HepG2 (cell line): Measurements from ENCODE around the gene DYNC2I2. TPM values are rescaled to one million over a fixed set of nuclear protein-coding genes. Genes with fewer than 3 reads are reported as not detected.

Experiments used
- DPF2 ChIP-seq: sonication (generic); formaldehyde crosslinking; IDR thresholded peaks from 2 replicates; pipeline ENCODE4 v1.4.0; 2020; ENCODE audit warnings: mild to moderate bottlenecking, low read depth, missing genetic modification reagents, borderline replicate concordance
- ELF1 ChIP-seq: sonication (generic); formaldehyde crosslinking; IDR thresholded peaks from 2 replicates; pipeline ENCODE4 v1.4.0; 2020; ENCODE audit warnings: missing genetic modification reagents
- ELF4 ChIP-seq: sonication (generic); formaldehyde crosslinking; IDR thresholded peaks from 2 replicates; pipeline ENCODE4 v1.5.0; 2020; ENCODE audit warnings: missing genetic modification reagents, mild to moderate bottlenecking, moderate library complexity, borderline replicate concordance
- NFATC3 ChIP-seq: sonication (generic); formaldehyde crosslinking; IDR thresholded peaks from 2 replicates; pipeline ENCODE4 v1.5.1; 2020; ENCODE audit warnings: mild to moderate bottlenecking, missing genetic modification reagents
- POLR2A ChIP-seq, 2 experiments: IDR thresholded peaks; 2 replicates each; pipeline ENCODE4 v1.6.1; 2011; ENCODE audit warnings: low read depth in 2 of 2, low read length in 2 of 2, mild to moderate bottlenecking in 1 of 2, moderate library complexity in 1 of 2; ENCODE audit not compliant: insufficient read depth in 1 of 2
- TRIM24 ChIP-seq: sonication (generic); formaldehyde crosslinking; IDR thresholded peaks from 2 replicates; pipeline ENCODE4 v1.8.0; 2022; ENCODE audit warnings: mild to moderate bottlenecking, missing genetic modification reagents
- ZFP41 ChIP-seq: sonication (generic); formaldehyde crosslinking; IDR thresholded peaks from 2 replicates; pipeline ENCODE4 v1.4.0; 2020; ENCODE audit warnings: mild to moderate bottlenecking, missing genetic modification reagents, borderline replicate concordance
- ZNF331 ChIP-seq: sonication (generic); formaldehyde crosslinking; IDR thresholded peaks from 2 replicates; pipeline ENCODE4 v1.4.0; 2020; ENCODE audit warnings: missing genetic modification reagents
- ZNF335 ChIP-seq: sonication (generic); formaldehyde crosslinking; IDR thresholded peaks from 2 replicates; pipeline ENCODE4 v1.4.0; 2020; ENCODE audit warnings: missing genetic modification reagents
- ZNF562 ChIP-seq: sonication (generic); formaldehyde crosslinking; IDR thresholded peaks from 2 replicates; pipeline ENCODE4 v1.8.0; 2022; ENCODE audit warnings: missing genetic modification reagents, borderline replicate concordance
- ZNF616 ChIP-seq: sonication (generic); formaldehyde crosslinking; IDR thresholded peaks from 2 replicates; pipeline ENCODE4 v1.5.0; 2020; ENCODE audit warnings: low read depth, mild to moderate bottlenecking, missing genetic modification reagents
- ZNF713 ChIP-seq: sonication (generic); formaldehyde crosslinking; IDR thresholded peaks from 2 replicates; pipeline ENCODE4 v1.4.0; 2020; ENCODE audit warnings: mild to moderate bottlenecking, missing genetic modification reagents
- ZSCAN12 ChIP-seq: sonication (generic); formaldehyde crosslinking; IDR thresholded peaks from 2 replicates; pipeline ENCODE4 v1.9.0; 2021; ENCODE audit warnings: mild to moderate bottlenecking, missing genetic modification reagents
- ZZZ3 ChIP-seq: sonication (generic); formaldehyde crosslinking; IDR thresholded peaks from 2 replicates; pipeline ENCODE4 v1.4.0; 2020; ENCODE audit warnings: missing genetic modification reagents, mild to moderate bottlenecking, borderline replicate concordance
- polyA plus RNA-seq, 8 experiments: library from polyadenylated mRNA; depleted of rRNA in 3 of 8; stranded (reverse) in 7 of 8; unstranded in 1 of 8; fragments of >200 nt; fragmentation: Illumina TruSeq in 4 of 8; extraction: Trizol in 4 of 8; gene quantifications; 2 replicates each; pipeline versions ENCODE4 v1.2.1 to v1.2.3, GENCODE V29; 2011 to 2016; ENCODE audit warnings: low read depth in 4 of 8, missing spikeins in 1 of 8, mixed read lengths in 1 of 8; ENCODE audit not compliant: insufficient read depth in 1 of 8
- total RNA-seq, 5 experiments: library from RNA; depleted of rRNA; stranded (reverse); fragments of >200 nt; fragmentation: Illumina TruSeq; extraction: Trizol; gene quantifications; 2 replicates each; pipeline ENCODE4 v1.2.3, GENCODE V29; 2016; ENCODE audit warnings: low read depth in 1 of 5
- TF ChIP-seq, protein P1 (sequence below): sonication (generic); formaldehyde crosslinking; IDR thresholded peaks from 2 replicates; pipeline ENCODE4 v1.8.1; 2022; ENCODE audit warnings: low read depth, mild to moderate bottlenecking, missing genetic modification reagents
- TF ChIP-seq, protein P2 (sequence below): sonication (generic); formaldehyde crosslinking; conservative IDR thresholded peaks from 2 replicates; pipeline ENCODE4 v1.8.1; 2023; ENCODE audit warnings: missing genetic modification reagents
- TF ChIP-seq, protein P3 (sequence below): sonication (generic); formaldehyde crosslinking; IDR thresholded peaks from 2 replicates; pipeline ENCODE4 v1.4.0; 2020; ENCODE audit warnings: mild to moderate bottlenecking, missing genetic modification reagents
- TF ChIP-seq, protein P4 (sequence below): sonication (generic); formaldehyde crosslinking; IDR thresholded peaks from 2 replicates; pipeline ENCODE4 v1.5.0; 2020; ENCODE audit warnings: missing genetic modification reagents

DYNC2I2 gene
- total and polyA plus RNA-seq, 2 of the 13 experiments (the other 11 are each of a cell fraction or from before 2014, with no cell fraction given), result 13.7 to 40.2 TPM

DNA sequence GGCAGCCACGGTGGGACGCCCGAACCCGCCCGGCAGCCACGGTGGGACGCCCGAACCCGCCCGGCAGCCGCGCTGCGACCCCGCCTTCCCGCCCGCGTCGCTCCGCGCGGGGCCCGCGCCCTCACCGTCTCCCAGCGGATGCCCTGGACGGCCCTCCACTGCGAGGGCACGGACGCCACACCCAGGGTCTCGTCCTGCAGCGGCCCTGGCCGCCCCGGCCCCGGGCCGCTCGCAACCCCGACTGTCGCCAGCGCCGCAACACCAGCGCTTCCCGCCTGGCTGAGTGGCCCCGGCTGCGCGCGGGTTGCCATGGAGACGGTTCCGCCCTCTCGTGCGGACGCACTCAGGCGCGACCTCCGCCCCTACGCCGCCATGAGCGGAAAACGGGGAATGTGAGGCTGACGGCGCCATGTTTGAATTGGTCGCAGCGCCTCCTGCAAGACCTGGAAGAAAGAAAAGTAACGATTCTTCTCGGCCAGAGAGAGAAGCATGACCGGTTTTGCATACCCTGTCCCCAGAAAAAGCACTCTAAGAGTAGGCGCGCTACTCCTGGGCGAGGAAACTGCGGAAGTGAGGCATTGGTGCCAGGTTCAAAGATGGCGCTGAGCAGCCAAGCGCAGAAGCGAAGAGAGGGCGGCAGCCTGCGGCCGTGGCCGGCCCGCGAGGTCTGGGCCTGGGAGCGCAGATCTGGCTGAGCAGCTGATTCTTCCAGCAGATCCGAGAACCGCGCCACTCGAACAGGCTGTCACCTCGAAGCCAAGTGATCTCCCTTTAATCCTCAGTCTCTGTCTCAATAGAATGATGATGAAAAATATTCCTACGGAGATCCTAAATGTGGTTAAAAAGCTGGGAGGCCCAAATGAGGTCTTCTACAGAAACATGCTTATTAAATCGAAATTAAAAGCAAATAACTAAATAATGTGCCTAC is at the start of gene DYNC2I2 (continued):
- TF ChIP-seq, protein P1, sequence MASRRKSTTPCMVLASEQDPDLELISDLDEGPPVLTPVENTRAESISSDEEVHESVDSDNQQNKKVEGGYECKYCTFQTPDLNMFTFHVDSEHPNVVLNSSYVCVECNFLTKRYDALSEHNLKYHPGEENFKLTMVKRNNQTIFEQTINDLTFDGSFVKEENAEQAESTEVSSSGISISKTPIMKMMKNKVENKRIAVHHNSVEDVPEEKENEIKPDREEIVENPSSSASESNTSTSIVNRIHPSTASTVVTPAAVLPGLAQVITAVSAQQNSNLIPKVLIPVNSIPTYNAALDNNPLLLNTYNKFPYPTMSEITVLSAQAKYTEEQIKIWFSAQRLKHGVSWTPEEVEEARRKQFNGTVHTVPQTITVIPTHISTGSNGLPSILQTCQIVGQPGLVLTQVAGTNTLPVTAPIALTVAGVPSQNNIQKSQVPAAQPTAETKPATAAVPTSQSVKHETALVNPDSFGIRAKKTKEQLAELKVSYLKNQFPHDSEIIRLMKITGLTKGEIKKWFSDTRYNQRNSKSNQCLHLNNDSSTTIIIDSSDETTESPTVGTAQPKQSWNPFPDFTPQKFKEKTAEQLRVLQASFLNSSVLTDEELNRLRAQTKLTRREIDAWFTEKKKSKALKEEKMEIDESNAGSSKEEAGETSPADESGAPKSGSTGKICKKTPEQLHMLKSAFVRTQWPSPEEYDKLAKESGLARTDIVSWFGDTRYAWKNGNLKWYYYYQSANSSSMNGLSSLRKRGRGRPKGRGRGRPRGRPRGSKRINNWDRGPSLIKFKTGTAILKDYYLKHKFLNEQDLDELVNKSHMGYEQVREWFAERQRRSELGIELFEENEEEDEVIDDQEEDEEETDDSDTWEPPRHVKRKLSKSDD, result peak; percentile 99
- TF ChIP-seq, protein P2, sequence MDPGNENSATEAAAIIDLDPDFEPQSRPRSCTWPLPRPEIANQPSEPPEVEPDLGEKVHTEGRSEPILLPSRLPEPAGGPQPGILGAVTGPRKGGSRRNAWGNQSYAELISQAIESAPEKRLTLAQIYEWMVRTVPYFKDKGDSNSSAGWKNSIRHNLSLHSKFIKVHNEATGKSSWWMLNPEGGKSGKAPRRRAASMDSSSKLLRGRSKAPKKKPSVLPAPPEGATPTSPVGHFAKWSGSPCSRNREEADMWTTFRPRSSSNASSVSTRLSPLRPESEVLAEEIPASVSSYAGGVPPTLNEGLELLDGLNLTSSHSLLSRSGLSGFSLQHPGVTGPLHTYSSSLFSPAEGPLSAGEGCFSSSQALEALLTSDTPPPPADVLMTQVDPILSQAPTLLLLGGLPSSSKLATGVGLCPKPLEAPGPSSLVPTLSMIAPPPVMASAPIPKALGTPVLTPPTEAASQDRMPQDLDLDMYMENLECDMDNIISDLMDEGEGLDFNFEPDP (CRISPR knock-in tag), result no peak
- TF ChIP-seq TRIM24 (CRISPR knock-in tag) (no peak), ELF4 (CRISPR knock-in tag) (peak; percentile 89), ZNF562 (CRISPR knock-in tag) (no peak), ELF1 (CRISPR knock-in tag) (peak; percentile 90), POLR2A (IDR thresholded peaks at IDR 0.05; ENCODE audit: insufficient read depth in 1 of 2, low read depth in 2 of 2, low read length in 2 of 2) (peak; percentile 68 to 74), ZNF616 (CRISPR knock-in tag) (0 out of 2 replicates have a peak, but pooled peaks have one; percentile 71), ZNF335 (CRISPR knock-in tag) (no peak; the same call in 1 of the 2 replicates), ZFP41 (CRISPR knock-in tag) (peak; percentile 55; the same call in 1 of the 2 replicates), NFATC3 (CRISPR knock-in tag) (0 out of 2 replicates have a peak, but pooled peaks have one; percentile 84), ZSCAN12 (no peak), ZZZ3 (CRISPR knock-in tag) (peak; percentile 71; the same call in 1 of the 2 replicates), ZNF331 (CRISPR knock-in tag) (peak; percentile 24; the same call in 1 of the 2 replicates), DPF2 (CRISPR knock-in tag) (no peak), ZNF713 (CRISPR knock-in tag) (no peak)
- TF ChIP-seq, protein P3, sequence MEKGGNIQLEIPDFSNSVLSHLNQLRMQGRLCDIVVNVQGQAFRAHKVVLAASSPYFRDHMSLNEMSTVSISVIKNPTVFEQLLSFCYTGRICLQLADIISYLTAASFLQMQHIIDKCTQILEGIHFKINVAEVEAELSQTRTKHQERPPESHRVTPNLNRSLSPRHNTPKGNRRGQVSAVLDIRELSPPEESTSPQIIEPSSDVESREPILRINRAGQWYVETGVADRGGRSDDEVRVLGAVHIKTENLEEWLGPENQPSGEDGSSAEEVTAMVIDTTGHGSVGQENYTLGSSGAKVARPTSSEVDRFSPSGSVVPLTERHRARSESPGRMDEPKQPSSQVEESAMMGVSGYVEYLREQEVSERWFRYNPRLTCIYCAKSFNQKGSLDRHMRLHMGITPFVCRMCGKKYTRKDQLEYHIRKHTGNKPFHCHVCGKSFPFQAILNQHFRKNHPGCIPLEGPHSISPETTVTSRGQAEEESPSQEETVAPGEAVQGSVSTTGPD (CRISPR knock-in tag), result no peak
- TF ChIP-seq, protein P4, sequence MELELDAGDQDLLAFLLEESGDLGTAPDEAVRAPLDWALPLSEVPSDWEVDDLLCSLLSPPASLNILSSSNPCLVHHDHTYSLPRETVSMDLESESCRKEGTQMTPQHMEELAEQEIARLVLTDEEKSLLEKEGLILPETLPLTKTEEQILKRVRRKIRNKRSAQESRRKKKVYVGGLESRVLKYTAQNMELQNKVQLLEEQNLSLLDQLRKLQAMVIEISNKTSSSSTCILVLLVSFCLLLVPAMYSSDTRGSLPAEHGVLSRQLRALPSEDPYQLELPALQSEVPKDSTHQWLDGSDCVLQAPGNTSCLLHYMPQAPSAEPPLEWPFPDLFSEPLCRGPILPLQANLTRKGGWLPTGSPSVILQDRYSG (CRISPR knock-in tag), result no peak
